Breast epithelium (tissue), 3 donors: ENCODE results near the gene NR2E3.

Experiments
- CTCF ChIP-seq, 3 donors: fragments of 450-650 bp; IDR thresholded peaks; one replicate each; pipeline ENCODE4 v1.5.1; 2016 to 2017; ENCODE audit warnings: antibody characterized with exemption in 3 of 3, mild to moderate bottlenecking in 3 of 3, moderate library complexity in 3 of 3
- POLR2A ChIP-seq: fragments of 450-650 bp; IDR thresholded peaks from one replicate; pipeline ENCODE4 v1.6.1; 2016; ENCODE audit warnings: antibody characterized with exemption, mild to moderate bottlenecking, moderate library complexity

- TF ChIP-seq CTCF (IDR thresholded peaks at IDR 0.05): no peak
- no peak for TF ChIP-seq POLR2A
Measured at GRCh38 chr15:71784719-71785118, 25.6 kb upstream of the NR2E3 start.
